HL-60 (cell line): ENCODE measurements around the gene GNA14.

Experiments used
- DNase-seq, 2 experiments: peaks; one replicate each; pipeline ENCODE4 v3.0.0-alpha.2; 2010 to 2020; ENCODE audit warnings: low read depth in 1 of 2, low spot score in 1 of 2
- H3K27ac ChIP-seq: fragments of 250-450 bp; sonication (Bioruptor Pico); replicated peaks from 2 replicates; pipeline ENCODE4 v1.5.1; 2020; ENCODE audit warnings: mild to moderate bottlenecking, moderate library complexity
- H3K27me3 ChIP-seq: fragments of 250-450 bp; sonication (Bioruptor Pico); 2 replicates; pipeline ENCODE4 v1.5.1; 2021; ENCODE audit warnings: mild to moderate bottlenecking, moderate library complexity; ENCODE audit not compliant: insufficient read depth, poor library complexity, severe bottlenecking
- H3K4me3 ChIP-seq: replicated peaks from 2 replicates; pipeline ENCODE4 v1.5.1; 2011; ENCODE audit warnings: mild to moderate bottlenecking, control low read depth, low read length; ENCODE audit not compliant: insufficient read depth
- GABPA ChIP-seq: IDR thresholded peaks from 2 replicates; pipeline ENCODE4 v1.6.1; 2012; ENCODE audit warnings: low read depth
- POLR2AphosphoS5 ChIP-seq: IDR thresholded peaks from 2 replicates; pipeline ENCODE4 v1.6.1; 2012; ENCODE audit warnings: low read depth
- SPI1 ChIP-seq: IDR thresholded peaks from 2 replicates; pipeline ENCODE4 v1.6.1; 2012; ENCODE audit warnings: low read depth, mild to moderate bottlenecking, borderline replicate concordance
- TF ChIP-seq, protein P1 (sequence below): IDR thresholded peaks from one replicate; pipeline ENCODE4 v1.5.1; 2011; ENCODE audit warnings: low read length, control low read depth, inconsistent platforms; ENCODE audit not compliant: insufficient read depth
- TF ChIP-seq, protein P2 (sequence below): IDR thresholded peaks from 2 replicates; pipeline ENCODE4 v1.6.1; 2012; ENCODE audit warnings: low read depth; ENCODE audit not compliant: insufficient replicate concordance

Gene GNA14

DNA sequence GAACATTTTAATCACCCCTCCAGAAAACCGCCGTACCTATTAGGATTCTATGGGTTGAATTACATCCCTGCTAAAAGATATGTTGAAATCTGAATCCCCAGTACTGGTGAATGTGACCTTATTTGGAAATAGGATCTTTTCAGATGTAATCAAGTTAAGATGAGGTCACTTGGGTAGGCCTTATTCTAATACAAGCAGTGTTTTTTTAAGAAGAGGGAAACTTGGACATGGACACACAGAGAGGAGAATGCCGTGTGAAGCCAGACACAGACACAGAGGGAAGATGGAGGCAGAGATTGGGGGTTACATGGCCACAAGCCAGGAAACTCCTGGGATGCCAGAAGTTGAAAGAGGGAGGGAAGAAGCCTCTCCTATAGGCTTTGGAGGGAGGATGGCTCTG lies 183.5 kb downstream of the GNA14 start:
- H3K4me3 ChIP-seq: no peak overlapping the region
- no peaks in the 10 kb centered on the region for H3K27me3 ChIP-seq
- TF ChIP-seq SPI1 (no peak), GABPA (no peak), POLR2AphosphoS5 (no peak)
- DNase-seq: no peak
- no peak overlapping the region for H3K27ac ChIP-seq

DNA sequence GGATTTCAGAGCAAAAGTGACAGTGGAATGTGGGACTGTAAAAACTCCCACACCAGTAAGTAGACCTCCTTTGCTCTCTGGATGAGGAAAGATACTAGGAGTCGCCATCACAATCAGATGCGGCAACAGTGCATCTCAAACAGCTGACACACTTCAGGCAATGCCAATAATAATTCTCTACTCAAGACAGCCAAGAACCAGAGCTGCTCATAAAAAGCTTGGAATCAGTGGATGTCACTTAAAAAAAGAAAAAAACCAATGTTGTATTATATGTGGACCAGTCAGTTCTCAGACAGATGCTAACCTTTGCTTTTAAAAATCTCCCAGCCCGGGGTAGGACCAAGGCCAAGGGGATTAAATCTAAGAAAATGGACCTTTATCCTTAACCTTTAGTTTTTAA lies 185.0 kb downstream of the GNA14 start:
- Histone ChIP-seq H3K27ac (no peak overlapping the region), H3K4me3 (no peak overlapping the region), H3K27me3 (no peaks in the 10 kb centered on the region)
- no peak for DNase-seq
- TF ChIP-seq GABPA (no peak), SPI1 (no peak), POLR2AphosphoS5 (no peak)
- TF ChIP-seq, protein P1, sequence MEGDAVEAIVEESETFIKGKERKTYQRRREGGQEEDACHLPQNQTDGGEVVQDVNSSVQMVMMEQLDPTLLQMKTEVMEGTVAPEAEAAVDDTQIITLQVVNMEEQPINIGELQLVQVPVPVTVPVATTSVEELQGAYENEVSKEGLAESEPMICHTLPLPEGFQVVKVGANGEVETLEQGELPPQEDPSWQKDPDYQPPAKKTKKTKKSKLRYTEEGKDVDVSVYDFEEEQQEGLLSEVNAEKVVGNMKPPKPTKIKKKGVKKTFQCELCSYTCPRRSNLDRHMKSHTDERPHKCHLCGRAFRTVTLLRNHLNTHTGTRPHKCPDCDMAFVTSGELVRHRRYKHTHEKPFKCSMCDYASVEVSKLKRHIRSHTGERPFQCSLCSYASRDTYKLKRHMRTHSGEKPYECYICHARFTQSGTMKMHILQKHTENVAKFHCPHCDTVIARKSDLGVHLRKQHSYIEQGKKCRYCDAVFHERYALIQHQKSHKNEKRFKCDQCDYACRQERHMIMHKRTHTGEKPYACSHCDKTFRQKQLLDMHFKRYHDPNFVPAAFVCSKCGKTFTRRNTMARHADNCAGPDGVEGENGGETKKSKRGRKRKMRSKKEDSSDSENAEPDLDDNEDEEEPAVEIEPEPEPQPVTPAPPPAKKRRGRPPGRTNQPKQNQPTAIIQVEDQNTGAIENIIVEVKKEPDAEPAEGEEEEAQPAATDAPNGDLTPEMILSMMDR: no peak
- TF ChIP-seq, protein P2, sequence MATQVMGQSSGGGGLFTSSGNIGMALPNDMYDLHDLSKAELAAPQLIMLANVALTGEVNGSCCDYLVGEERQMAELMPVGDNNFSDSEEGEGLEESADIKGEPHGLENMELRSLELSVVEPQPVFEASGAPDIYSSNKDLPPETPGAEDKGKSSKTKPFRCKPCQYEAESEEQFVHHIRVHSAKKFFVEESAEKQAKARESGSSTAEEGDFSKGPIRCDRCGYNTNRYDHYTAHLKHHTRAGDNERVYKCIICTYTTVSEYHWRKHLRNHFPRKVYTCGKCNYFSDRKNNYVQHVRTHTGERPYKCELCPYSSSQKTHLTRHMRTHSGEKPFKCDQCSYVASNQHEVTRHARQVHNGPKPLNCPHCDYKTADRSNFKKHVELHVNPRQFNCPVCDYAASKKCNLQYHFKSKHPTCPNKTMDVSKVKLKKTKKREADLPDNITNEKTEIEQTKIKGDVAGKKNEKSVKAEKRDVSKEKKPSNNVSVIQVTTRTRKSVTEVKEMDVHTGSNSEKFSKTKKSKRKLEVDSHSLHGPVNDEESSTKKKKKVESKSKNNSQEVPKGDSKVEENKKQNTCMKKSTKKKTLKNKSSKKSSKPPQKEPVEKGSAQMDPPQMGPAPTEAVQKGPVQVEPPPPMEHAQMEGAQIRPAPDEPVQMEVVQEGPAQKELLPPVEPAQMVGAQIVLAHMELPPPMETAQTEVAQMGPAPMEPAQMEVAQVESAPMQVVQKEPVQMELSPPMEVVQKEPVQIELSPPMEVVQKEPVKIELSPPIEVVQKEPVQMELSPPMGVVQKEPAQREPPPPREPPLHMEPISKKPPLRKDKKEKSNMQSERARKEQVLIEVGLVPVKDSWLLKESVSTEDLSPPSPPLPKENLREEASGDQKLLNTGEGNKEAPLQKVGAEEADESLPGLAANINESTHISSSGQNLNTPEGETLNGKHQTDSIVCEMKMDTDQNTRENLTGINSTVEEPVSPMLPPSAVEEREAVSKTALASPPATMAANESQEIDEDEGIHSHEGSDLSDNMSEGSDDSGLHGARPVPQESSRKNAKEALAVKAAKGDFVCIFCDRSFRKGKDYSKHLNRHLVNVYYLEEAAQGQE: no peak

DNA sequence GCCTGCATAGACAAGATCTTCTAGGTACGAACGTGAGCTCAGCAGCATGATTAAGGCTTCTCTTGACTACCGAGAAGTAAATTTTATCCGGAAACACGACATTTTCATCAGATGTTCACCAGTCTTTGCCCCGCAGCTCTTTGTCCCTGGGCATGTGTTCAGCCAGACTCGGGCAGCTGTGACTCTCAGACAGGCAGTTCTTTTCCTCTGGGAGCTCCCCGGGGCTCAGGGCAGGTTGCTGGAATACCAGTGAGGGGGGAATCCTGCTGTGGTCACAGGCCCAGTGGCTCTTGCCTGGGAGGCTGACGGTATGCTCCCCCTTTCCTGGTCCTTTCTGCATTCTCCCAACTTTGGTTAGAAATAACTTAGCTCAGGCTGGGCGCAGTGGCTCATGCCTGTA lies 186.1 kb downstream of the GNA14 start:
- Histone ChIP-seq H3K27ac (no peak overlapping the region), H3K4me3 (no peak overlapping the region), H3K27me3 (no peaks in the 10 kb centered on the region)
- TF ChIP-seq POLR2AphosphoS5: no peak
- no peak for TF ChIP-seq SPI1
- no peak for TF ChIP-seq GABPA
- TF ChIP-seq, protein P2: no peak
- TF ChIP-seq, protein P1: no peak
- DNase-seq: no peak

DNA sequence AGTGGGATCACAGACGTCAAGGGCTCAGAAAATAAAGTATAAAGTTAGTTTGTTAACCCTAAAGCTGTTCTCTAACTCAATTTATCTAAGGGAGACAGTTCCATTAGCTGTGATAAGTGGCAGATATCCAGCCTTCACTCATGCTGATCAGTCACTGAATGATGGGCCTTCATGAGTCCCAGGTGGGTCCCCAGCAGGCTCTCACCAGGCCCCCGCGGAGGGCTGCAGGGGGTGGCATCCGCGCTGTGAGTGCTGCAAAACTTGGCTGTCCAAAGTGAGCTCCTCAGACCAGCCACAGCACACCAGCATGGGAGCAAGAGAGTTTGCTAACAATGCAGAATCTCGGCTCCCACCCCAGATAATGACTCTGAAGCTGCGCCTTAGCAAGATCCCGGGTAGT lies 187.2 kb downstream of the GNA14 start:
- no peak for TF ChIP-seq SPI1
- TF ChIP-seq, protein P1: no peak
- no peak for TF ChIP-seq GABPA
- TF ChIP-seq POLR2AphosphoS5: no peak
- TF ChIP-seq, protein P2: no peak
- H3K27me3 ChIP-seq: no peaks in the 10 kb centered on the region
- H3K4me3 ChIP-seq: no peak overlapping the region
- no peak overlapping the region for H3K27ac ChIP-seq
- DNase-seq: no peak
